Measurements from ENCODE around the gene DVL3.

The DVL3 gene

DNA sequence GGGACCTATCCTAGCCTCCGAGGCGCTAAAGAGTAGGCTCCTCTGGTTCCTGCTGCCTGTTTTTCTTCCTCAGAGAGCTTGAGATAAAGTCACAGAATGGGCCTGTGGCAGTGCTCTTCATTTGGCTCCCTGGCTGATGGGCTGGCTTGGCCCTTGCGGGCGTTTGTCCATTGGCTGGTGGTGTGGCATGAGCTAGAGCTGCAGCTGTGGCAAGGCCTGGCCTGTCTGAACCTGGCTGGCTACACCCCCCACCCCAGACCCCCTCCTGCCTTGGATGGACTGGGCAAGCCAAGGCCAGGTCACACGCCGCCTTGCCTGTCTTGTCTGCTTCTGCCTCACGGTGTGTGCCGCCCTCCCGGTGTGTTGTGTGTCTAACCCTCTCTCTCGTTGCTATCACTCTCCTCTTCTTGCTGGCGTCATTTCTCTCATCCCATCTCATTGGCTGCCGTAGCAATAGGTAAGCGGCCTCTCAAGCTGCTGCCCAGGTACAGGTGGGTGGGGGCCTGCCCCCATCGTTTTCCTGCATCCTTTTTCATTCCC lies 22.7 kb downstream of the DVL3 start:
- DNase-seq = no peak

DNA sequence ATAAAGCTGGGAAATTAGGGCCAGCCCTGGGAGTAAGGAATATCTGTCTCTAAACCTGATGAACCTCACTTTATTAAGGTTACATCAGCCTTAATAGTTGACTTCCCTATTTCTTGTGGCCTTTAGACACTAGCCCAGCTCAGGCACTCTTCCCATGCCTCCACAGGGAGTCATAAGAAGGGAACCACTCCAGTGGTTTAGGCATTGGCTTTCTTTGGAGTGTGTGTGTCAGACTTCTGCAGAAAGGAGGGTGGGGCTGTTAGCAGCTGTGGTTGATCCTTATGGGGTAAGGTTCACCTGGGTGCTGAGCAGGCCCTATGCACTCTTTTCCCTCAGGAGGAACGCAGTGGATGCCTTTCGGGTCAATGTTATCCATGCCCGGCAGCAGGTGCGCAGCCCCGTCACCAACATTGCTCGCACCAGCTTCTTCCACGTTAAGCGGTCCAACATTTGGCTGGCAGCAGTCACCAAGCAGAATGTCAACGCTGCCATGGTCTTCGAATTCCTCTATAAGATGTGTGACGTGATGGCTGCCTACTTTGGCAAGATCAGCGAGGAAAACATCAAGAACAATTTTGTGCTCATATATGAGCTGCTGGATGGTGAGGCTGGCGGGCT lies 23.5 kb downstream of the DVL3 start:
- no peak for DNase-seq

DNA sequence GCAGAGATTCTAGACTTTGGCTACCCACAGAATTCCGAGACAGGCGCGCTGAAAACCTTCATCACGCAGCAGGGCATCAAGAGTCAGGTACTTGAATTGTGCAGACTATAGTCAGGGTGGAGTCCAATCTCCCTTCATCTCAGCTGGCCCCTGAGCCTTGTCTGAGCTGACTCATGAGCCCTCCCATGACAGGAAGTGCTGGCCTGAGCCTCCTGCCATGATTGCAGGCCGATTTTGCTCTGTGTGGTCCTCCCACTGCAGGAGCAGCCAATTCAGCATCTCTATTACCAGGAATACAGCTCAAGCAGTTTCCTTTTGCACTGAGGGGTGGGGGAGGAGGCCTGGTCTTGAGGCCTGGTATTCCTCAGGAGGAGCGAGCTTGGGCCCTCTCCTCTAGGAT lies 25.0 kb downstream of the DVL3 start:
- DNase-seq = no peak

DNA sequence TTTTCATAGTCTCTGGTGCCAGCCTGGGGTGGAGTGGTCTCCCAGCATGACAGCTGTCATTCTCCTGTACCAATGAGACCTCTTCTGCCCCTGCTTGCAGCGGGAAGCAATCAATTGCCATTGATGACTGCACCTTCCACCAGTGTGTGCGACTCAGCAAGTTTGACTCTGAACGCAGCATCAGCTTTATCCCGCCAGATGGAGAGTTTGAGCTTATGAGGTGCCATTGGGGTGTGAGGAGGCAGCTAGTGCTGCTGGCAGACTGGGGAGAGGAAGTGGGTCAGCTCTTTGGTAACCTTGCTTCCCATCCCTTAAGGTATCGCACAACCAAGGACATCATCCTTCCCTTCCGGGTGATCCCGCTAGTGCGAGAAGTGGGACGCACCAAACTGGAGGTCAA lies 26.4 kb downstream of the DVL3 start:
- DNase-seq = no peak

DNA sequence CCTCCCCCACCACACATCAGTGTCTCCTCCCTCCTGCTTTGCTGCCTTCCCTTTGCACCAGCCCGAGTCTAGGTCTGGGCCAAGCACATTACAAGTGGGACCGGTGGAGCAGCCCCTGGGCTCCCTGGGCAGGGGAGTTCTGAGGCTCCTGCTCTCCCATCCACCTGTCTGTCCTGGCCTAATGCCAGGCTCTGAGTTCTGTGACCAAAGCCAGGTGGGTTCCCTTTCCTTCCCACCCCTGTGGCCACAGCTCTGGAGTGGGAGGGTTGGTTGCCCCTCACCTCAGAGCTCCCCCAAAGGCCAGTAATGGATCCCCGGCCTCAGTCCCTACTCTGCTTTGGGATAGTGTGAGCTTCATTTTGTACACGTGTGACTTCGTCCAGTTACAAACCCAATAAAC lies 28.5 kb downstream of the DVL3 start:
- no peak for DNase-seq

DNA sequence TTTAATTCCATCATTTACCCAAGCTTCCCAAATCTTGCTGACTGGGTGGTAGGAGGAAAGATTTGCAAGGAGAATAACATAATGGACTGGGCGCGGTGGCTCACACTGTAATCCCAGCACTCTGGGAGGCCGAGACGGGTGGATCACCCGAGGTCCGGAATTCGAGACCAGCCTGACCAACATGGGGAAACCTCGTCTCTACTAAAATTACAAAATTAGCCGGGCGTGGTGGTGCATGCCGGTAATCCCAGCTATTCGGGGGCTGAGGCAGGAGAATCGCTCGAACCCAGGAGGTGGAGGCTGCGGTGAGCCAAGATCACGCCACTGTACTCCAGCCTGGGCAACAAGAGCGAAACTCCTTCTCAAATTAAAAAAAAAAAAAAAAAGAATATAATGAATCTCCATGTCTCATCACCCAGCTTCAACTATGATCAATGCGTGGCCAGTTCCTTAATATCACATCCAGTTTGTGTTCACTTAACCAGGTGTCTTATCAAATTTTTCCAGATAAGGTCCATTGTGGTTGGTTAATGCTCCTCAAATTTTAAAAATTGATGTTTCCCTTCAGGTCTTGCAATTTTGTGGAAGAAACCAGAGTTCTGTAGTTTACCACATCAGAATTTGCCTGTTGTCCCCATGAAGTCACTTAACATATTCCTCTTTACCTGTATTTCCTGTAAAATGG lies 29.5 kb downstream of the DVL3 start:
- DNase-seq = no peak

DNA sequence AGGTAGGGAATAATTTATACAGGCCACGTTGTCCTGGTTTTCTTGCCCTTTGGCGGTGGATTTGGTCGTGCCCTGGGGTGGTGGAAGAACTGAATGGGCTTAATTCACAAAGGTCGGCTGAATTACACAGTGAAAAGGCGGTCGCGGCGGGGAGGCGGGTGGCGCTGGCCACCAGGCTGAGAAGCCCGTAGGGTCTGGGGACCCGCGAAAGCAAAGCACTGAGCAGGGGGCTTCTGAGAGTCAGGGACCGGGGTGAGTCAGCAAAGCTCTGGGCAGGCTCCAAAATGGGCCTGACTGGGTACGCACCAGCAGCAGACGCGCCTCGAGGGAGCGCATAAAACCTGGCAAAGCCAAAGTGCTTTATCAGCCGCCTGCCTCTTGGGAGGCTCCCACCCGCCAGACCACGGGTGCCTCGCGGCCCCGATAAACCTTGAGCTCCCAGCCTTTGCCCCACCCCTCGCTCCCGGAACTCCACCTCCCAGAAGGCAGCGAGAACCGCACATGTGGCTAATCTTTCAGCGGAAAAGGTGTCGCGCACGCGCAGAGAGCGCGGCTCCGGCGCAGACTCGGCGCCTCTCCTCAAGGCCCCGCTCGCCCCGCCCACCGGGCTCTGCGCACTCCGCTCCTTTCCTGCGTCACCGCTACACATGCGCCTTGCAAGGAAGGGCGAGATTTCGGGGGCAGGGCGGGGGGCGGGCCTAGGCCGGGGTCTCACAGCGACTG lies 30.4 kb downstream of the DVL3 start:
- peak; percentile 100 for DNase-seq

DNA sequence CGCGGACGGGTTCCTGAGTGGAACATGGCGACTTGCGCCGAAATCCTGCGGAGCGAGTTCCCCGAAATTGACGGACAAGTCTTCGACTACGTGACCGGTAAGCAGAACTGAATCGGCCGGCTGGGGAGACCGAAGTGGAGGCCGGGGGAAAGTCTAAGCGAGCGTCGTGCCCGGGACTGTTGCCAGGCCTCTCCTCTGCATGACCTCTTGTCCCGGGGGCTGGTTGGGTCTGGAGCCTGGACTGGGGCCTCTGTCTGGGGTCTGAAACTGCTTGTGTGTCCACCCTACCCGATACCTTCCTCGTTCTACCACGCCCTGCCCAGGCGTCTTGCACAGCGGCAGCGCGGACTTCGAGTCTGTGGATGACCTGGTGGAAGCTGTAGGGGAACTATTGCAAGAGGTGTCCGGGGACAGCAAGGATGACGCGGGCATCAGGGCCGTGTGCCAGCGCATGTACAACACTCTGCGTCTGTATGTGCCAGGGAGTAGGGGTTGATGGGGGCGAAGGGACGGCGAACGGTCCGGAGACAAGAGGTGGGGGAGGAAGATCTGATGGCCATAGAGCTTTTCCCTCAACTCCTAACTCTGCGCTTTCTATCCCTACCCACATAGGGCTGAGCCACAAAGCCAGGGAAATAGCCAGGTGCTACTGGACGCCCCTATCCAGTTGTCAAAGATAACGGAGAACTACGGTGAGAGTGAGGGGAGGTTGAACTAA lies 31.2 kb downstream of the DVL3 start, which contains the start of gene ABCF3:
Gene ABCF3, plus strand, starts transcription at position 16 of the 718 bp plus-strand sequence. Its CDS starts 9 bp downstream, at position 25.
- no peak for DNase-seq

DNA sequence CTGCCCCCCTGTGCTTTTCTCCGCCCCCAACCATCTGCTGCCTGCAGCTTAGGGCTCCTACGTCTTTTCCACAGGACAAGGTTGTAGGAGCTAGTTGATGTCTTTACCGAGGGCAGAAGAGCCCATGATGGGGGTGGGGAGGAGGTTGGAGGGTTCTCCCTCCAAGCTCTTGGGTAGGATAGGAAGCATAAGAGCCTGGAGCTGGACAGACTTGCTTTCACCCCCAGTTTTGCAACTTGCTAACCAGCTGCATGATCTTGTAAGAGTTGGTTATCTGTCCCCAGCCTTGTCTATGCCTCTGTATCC lies 31.7 kb downstream of the DVL3 start:
- DNase-seq = no peak

DNA sequence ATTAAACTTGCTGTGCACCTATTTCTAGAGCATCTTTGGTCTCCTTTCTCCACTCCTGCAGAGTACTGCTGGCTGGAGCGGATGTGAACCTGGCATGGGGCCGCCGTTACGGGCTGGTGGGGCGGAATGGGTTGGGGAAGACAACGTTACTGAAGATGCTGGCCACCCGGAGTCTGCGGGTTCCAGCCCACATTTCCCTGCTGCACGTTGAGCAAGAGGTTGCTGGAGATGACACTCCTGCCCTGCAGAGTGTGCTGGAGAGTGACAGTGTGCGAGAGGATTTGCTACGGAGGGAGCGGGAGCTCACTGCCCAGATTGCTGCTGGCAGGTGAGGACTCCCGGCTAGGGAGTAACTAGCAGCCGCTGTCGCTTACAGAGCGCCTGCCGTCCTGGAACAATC lies 32.9 kb downstream of the DVL3 start:
- DNase-seq = no peak

DNA sequence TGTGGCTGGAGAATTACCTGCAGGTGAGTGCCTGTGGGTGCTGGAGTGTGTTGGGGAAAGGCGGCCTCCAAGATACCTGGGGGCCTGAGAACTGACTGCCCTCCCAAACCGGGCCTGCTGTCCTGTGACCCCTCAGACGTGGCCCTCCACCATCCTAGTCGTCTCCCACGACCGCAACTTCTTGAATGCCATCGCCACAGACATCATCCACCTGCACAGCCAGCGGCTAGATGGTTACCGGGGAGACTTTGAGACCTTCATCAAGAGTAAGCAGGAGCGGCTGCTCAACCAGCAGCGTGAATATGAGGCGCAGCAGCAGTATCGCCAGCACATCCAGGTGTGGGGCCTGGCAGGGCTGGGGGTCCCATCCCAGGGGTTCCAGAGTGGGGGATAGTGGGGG lies 34.2 kb downstream of the DVL3 start:
- DNase-seq = no peak

DNA sequence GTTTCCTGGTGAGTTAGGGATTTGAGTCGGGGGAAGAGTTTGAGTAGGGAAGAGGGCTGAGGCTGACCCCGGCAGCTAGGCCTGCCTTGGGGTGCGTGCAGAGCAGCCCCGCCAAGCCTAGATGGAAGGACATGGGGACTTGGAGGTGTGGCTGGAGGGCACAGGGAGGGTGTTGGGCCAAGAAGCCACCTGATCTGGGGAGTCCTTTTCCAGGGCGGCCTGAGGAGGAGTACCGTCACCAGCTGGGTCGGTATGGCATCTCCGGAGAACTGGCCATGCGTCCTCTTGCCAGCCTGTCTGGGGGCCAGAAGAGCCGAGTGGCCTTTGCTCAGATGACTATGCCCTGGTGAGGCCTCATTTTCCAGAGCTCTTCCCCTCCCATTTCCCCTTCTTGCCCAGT lies 37.7 kb downstream of the DVL3 start:
- no peak for DNase-seq

DNA sequence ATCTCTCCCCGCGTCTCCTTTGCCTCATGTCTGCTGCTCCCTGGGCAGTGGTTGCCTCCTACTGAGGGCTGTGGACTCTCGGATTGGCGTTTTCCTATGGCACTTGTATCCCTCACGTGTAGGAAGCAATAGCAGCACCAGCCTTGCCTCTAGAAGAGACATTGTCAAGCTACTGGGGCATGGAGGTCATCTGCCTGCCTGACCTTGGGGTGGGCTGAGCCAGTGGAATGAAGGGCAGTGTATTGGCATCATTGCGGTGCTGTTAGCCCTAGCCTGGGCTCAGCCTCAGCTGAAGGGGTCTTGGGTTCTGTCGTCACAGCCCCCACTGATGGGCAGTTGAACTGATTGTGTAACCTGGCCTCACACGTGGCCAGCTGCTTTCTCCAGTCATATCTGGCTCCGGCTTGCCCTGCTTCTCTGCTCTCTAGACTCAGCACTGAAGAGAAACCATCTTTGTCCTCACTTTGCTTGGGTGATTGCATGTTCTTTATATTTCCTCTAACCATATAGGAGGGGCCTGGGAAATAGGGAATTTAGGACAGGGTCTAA lies 38.9 kb downstream of the DVL3 start:
- DNase-seq = no peak

DNA sequence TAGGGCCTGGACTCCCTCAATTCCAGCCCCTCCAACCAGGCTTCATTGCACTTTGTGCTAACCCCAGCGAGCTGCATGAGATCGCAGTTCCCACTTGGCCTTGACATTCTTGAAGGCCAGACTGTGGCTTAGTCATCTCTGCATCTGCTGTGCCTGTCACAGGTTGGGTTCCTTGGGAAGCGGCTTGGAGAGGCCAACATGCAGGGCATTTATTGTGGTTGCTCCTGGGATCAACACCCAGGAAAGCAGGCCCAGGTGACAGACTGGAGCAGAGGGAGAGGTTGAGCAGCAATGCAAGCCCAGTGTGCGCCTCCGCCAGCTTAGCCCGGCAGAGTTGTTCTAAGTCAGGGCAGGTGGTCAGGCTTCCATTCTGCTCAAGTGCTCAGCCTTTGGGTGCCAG lies 41.4 kb downstream of the DVL3 start:
- DNase-seq = no peak

DNA sequence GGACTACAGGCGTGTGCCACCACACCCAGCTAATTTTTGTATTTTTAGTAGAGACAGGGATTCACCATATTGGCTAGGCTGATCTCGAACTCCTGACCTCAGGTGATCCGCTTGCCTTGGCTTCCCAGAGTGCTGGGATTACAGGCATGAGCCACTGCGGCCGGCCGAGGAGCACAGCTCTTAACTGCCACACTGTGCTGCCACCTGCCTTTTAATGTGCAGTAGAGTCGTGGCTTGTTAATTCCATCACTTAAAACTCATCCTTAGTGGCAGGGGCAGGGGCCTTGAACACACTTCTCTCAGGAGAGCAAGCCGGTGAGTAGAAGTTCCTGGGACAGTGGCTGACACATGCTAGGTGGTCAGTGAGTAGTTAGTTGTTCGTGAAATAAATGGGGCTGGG lies 43.3 kb downstream of the DVL3 start:
- no peak for DNase-seq

DNA sequence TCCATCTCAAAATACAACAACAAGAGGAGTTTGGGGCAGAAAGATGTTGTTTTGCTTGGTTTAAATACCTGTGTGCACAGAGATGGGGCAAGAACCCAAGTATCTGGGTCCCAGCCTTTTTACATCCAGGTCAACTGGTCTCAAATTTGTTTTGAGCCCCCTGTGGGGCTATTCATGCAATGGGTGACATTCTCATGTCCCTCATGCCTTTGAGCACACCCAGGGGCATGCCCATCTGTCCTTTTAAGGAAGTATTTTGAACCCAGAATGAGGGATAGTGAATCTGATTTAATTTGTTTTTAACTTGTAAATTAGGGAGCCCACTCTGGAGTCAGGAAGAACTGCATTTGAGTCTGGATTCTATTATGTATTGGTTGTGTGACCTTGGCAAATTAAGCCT lies 45.6 kb downstream of the DVL3 start:
- no peak for DNase-seq

DNA sequence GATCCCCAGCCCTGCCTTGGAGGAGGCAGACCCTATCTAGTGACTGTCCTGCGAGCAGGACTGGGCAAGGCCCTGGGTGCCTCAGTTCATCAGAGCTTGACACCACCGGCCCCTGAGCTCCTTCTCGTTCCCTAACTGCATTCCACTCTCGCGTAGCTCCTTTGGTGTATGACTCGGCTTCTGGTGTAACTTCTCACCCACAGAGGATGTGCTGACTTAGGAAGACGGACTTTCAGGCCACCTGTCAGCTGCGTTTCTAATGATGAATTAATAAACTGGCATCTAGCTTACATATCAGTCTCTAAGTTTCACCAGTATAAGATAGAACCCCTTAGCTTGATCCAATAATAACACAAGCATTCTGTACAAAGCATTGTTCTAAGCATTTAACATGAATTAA lies 48.3 kb downstream of the DVL3 start:
- no peak for DNase-seq

DNA sequence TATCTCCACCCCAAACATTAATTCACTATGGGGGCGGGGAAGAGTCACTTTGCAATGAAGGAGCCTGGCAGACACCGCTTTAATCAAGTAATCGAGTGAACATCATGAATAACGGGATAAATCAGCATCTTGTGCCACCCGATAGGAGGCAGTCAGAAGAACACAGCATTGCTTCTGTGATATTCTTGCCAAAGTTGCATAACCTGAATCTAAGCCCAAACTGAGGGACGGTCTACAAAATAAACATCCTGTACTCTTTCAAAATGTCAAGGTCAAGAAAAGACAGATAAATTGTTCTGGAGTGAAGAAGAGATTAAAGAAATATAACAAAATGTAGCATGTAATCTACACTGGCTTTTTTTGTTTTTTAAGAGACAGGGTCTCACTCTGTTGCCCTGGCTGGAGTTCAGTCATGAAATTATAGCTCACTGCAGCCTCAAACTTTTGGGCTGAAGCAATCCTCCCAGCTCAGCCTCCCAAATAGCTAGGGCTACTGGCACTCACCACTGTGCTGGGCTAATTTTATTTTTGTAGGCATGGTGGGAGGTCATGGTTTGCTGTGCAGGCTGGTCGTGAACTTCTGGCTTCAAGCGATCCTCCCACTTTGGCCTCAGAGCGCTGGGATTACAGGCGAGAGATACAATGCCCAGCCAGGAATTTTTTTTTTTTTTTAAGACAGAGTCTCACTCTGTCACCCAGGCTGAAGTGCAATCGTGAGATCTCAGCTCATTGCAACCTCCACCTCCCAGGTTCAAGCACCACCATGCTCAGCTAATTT lies 54.2 kb downstream of the DVL3 start:
- no peak for DNase-seq

DNA sequence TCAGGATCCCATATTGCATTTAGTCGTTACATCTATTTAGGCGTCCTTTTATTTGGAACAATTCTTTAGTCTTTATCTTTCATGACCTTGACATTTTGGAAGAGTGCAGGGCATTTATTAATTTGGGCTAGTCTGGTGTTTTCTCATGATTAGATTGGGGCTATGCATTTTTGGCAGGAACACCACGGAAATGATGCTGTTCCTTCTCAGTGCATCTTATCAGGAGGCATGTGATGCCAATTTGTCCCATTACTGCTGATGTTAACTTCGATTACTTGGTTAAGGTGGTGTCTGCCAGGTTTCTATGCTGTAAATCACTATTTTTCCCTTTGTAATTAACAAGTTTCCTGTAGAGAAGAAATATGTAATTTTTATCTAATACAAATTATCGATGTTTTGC lies 56.1 kb downstream of the DVL3 start:
- no peak for DNase-seq

DNA sequence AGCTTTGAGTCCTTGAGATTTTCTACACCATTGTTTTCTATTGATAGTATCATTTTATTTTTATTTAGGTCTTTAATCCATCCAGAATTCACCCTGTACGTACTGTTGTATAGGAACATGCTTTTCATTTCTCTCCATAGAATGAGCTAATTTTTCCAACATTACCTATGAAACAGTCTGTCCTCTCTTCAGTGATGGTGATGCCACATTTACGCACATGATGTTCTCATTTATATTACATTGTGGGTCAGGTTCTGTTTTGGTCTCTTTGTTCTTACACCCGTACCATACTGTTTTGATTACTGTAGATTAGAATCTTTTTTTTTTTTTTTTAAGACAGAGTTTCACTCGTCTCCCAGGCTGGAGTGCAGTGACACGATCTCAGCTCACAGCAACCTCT lies 56.5 kb downstream of the DVL3 start:
- DNase-seq = no peak

DNA sequence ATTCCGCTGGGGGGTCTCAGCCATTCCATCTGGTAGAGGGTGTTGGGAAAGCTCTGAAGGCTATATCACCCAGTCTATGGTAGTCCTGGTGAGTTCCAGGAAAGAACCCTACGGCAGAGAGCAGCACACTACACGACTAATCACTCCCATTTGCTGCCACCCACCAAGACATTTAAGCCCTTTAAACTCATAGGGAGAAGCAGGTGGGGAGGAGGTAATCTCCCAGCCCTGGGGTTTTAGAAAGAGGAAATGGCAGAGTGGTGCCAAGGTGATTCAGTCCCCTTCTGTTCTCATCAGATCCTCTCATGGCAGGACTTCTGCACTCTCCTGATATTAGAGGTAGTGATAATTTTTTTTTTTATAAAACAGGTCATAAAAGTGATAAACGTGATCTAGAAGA lies 63.6 kb downstream of the DVL3 start:
- no peak for DNase-seq

DNA sequence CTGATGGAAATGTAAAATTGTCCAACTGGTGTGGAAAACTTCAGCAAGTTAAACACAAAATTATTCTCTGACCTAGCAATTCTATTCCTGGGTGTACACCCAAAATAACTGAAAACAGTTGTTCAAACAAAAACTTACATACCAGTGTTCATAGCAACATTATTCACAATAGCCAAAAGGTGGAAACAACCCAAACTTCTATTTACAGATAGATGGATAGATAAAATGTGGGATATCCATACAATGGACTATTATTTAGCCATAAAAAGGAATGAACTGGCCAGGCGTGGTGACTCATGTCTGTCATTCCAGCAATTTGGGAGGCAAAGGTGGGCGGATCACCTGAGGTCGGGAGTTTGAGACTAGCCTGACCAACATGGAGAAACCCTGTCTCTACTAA lies 67.3 kb downstream of the DVL3 start:
- no peak for DNase-seq
